Measurements from ENCODE around the gene STIP1. TPM values are rescaled to one million over a fixed set of nuclear protein-coding genes. Genes with fewer than 3 reads are reported as not detected.
A peak's percentile ranks its signal among the peaks of the same experiment; 100 is the strongest.

Gene STIP1
- total RNA-seq, 1 experiment from 2014 or later: 336 TPM

- POLR2A ChIA-PET: interaction anchor here (1.1 to 3.1 kb wide), 3 partner anchors 8 to 52 kb away, joined by 3 to 11 read pairs (median 4); partner anchors contain the start of gene FKBP2
- Histone ChIP-seq H3K79me2 (ENCODE audit: insufficient read depth, low read length) (peaks cover 20% of the 10 kb centered on the region), H3K9me3 (ENCODE audit: control insufficient read depth in 1 of 2, insufficient read depth in 1 of 2, low read depth in 1 of 2, low read length in 2 of 2) (no peaks in the 10 kb centered on the region), H3K27me3 (ENCODE audit: insufficient read depth, low read length) (no peaks in the 10 kb centered on the region), H3K4me2 (ENCODE audit: low read length) (peak overlapping the region; percentile 99), H3K4me3 (replicated peaks in 1 of 2; ENCODE audit: low read depth in 1 of 2, low read length in 2 of 2) (peak overlapping the region; percentile 71 to 89), H3K36me3 (ENCODE audit: control insufficient read depth in 1 of 2, insufficient read depth in 2 of 2, low read length in 2 of 2) (no peaks in the 10 kb centered on the region), H2AFZ (ENCODE audit: low read depth, low read length, poor library complexity, severe bottlenecking) (no peak overlapping the region), H3K9me2 (ENCODE audit: insufficient read depth) (no peaks in the 10 kb centered on the region), H4K20me1 (ENCODE audit: insufficient read depth) (no peaks in the 10 kb centered on the region), H3K4me1 (ENCODE audit: control insufficient read depth in 1 of 2, insufficient read depth in 2 of 2, low read length in 2 of 2) (peaks cover 30 to 71% of the 10 kb centered on the region in 2 experiments), H3K9ac (ENCODE audit: low read length) (peak overlapping the region; percentile 88), H3K27ac (ENCODE audit: low read depth, low read length) (peak overlapping the region; percentile 61)
- CTCF ChIA-PET: no interaction called here
- DNase-seq (ENCODE audit: low read depth, low spot score) (no peak), ATAC-seq (no peak)
- TF ChIP-seq ZFX (IDR thresholded peaks at IDR 0.05) (no peak), SP1 (IDR thresholded peaks at IDR 0.05; ENCODE audit: low read depth) (no peak), EGR1 (IDR thresholded peaks at IDR 0.05; ENCODE audit: low read depth) (no peak), YY1 (IDR thresholded peaks at IDR 0.05; ENCODE audit: extremely low read depth, insufficient replicate concordance, low read depth, low read length) (no peak), ATF3 (IDR thresholded peaks at IDR 0.05) (no peak), POLR2A (IDR thresholded peaks at IDR 0.05; ENCODE audit: borderline replicate concordance, extremely low read depth, insufficient read depth, insufficient read length) (no peak), CEBPB (IDR thresholded peaks at IDR 0.05; ENCODE audit: low read depth) (no peak), RAD21 (IDR thresholded peaks at IDR 0.05; ENCODE audit: low read depth) (no peak), SIN3A (IDR thresholded peaks at IDR 0.05; ENCODE audit: low read depth) (no peak), JUND (IDR thresholded peaks at IDR 0.05) (no peak), CBX3 (IDR thresholded peaks at IDR 0.05; ENCODE audit: low read depth) (no peak), TCF7L2 (IDR thresholded peaks at IDR 0.05; ENCODE audit: borderline replicate concordance, extremely low read depth, insufficient read depth, insufficient read length) (no peak), REST (IDR thresholded peaks at IDR 0.05; ENCODE audit: low read depth) (no peak)
- TF ChIP-seq, protein P1, sequence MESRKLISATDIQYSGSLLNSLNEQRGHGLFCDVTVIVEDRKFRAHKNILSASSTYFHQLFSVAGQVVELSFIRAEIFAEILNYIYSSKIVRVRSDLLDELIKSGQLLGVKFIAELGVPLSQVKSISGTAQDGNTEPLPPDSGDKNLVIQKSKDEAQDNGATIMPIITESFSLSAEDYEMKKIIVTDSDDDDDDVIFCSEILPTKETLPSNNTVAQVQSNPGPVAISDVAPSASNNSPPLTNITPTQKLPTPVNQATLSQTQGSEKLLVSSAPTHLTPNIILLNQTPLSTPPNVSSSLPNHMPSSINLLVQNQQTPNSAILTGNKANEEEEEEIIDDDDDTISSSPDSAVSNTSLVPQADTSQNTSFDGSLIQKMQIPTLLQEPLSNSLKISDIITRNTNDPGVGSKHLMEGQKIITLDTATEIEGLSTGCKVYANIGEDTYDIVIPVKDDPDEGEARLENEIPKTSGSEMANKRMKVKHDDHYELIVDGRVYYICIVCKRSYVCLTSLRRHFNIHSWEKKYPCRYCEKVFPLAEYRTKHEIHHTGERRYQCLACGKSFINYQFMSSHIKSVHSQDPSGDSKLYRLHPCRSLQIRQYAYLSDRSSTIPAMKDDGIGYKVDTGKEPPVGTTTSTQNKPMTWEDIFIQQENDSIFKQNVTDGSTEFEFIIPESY (IDR thresholded peaks at IDR 0.05; ENCODE audit: extremely low read depth, insufficient replicate concordance, low read length): no peak
- TF ChIP-seq, protein P2, sequence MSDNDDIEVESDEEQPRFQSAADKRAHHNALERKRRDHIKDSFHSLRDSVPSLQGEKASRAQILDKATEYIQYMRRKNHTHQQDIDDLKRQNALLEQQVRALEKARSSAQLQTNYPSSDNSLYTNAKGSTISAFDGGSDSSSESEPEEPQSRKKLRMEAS (IDR thresholded peaks at IDR 0.05): no peak
- intact Hi-C loops (cut with micrococcal nuclease): no loop called here
- RAD21 ChIA-PET (ENCODE audit: low non-redundant PET in 1 of 2, low total read pairs in 2 of 2, uncharacterized antibody in 2 of 2, unreplicated experiment in 2 of 2): no interaction called here
- no TSS peak for BruUV-seq (replicated peaks)
Observed at GRCh38 chr11:64230985-64231365, 45.0 kb downstream of the STIP1 start.

Data from HCT116 (cell line).